DMS79 (cell line): ENCODE measurements around the gene PCDH8.

ENCODE experiments used
- DNase-seq: peaks from one replicate; lab custom pipeline; 2025; lab: John Stamatoyannopoulos, UW

PCDH8 gene

GRCh38 chr13:52848455-52849195 lies at the start of gene PCDH8:
Gene PCDH8, minus strand, starts transcription at chr13:52848640. Its CDS starts 204 bp downstream, at chr13:52848436.
- DNase-seq = peak; percentile 65

- DNase-seq = no peak
Observed at GRCh38 chr13:52896827-52897659, 48.6 kb upstream of the PCDH8 start.

- no peak for DNase-seq
Observed at GRCh38 chr13:52894413-52894812, 46.0 kb upstream of the PCDH8 start.

GRCh38 chr13:52892925-52893324 lies 44.5 kb upstream of the PCDH8 start:
- no peak for DNase-seq

- DNase-seq = no peak
Observed at GRCh38 chr13:52891706-52892105, 43.3 kb upstream of the PCDH8 start.

- no peak for DNase-seq
Observed at GRCh38 chr13:52887165-52887564, 38.7 kb upstream of the PCDH8 start.

DNA sequence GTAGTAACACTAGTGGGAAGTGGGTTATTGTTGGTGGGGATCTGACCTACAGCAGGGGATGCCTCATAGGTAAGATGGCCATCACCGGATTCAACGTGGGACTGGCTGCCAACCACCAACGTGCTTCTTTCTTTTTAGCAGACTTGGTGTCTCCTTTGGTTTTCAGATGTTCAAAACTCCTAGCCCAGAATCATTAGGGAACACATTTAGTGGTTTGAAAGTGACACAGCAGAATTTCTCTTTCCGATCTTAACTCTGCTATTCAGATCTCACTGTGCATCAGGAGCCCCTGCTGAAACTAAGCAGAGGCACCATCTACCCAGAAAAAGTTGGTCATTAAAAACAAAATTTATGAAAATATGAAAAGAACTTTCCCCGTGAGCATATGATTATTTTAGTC lies 36.7 kb upstream of the PCDH8 start:
- no peak for DNase-seq

DNA sequence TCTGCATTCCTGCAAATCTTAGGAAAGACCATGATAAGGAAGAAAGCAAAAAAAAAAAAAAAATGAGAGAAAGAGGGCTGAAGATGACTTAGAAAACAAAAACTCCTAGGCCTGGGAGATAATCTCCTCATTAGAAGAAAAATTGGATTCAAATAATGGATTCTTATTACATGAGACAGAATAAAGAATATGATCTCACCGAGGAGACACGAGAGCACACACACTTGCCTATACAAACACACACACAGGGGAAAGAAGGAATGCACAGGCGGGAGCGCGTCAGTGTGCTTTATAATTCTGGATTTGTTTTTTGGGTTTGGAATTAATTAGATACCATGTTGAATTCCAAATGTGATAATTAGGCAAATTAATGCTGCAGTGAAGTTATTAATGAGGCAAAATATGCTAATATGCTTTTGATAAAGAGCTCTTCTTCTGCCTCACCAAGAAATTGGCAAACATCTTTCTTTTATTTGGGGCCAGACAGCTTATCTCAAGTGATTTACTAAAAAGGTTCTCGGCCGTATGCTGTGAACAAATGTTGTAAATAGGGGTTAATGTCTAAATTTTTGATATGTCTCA lies 36.1 kb upstream of the PCDH8 start:
- DNase-seq = no peak

DNA sequence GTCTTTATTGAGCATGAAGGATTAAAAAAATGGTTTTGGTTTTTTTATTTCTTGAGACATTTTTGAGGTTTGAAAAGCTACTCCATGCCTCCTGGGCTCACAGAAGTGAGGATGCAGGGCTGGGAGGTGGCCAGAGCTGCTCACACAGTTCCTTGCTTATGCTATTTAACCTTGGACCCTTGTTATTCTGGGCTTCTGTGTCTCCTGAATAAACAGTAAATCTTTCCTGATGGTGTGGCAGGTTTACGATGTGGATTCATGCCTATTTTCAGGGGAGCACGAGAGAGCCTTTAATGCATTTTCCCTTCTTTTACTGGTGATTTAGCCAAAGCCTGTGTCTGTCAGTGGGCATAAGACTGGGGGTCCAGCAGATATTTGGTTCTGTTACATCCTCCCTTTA lies 34.3 kb upstream of the PCDH8 start:
- no peak for DNase-seq

GRCh38 chr13:52879950-52880741 lies 31.7 kb upstream of the PCDH8 start:
- peak; percentile 20 for DNase-seq

DNA sequence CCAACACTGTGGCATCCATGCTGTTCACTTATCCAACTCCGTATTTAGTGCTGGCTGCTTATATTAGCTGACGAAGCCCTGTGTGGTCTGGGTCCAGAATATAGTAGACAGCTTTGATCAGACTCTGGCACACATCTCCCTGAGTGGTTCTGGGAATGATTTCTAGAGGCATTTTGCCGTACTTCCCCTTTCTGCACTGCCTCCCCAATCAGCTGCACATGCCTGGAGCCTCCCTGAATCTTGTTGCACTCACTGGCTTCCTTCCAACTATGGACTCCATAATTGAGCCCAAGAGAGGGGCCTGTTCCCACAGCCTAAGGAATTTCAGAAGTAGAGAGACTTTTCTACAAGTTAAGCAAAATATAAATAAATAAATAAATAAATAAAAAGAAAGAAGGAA lies 30.4 kb upstream of the PCDH8 start:
- no peak for DNase-seq

- DNase-seq = no peak
Observed at GRCh38 chr13:52870143-52870542, 21.7 kb upstream of the PCDH8 start.

DNA sequence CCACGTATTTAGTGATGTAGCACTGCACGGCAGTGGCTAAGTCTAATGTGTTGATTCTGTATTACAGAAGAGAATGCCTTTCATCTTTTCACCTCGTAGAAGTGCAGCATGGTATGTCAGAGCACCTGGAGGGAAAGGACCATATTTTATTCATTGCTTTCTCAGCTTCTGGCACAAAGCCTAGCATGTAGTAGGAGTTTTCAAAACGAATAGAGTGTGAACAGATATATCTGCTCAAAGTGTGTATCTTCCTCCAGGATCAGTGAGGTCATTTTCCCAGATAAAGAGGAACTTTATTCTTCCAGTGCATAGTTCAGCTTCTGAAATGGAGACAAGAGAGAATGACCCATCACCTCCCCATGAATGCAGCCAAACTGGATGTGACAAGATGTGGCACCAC lies 21.2 kb upstream of the PCDH8 start:
- DNase-seq = no peak

- DNase-seq = no peak
Observed at GRCh38 chr13:52869050-52869449, 20.6 kb upstream of the PCDH8 start.

DNA sequence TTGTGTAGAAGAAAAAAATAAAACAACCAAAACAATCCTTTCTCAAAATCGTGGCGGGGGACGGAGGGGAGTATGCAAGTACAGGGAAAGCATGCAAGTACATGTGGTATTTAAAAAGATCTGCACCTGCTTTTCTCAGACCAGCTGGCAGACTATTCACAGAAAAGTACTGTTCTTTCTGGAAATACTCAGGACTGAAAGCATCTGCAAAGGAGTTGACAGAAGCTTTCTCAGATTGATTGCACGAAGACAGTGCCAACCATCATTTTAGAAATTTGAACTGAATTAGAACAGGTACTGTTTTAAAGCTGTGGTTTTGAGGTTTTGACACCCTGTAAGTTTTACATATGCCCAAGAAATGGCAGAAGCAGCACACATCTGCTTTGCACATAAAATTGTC lies 19.8 kb upstream of the PCDH8 start:
- DNase-seq = no peak

GRCh38 chr13:52864941-52865340 lies 16.5 kb upstream of the PCDH8 start:
- no peak for DNase-seq

DNA sequence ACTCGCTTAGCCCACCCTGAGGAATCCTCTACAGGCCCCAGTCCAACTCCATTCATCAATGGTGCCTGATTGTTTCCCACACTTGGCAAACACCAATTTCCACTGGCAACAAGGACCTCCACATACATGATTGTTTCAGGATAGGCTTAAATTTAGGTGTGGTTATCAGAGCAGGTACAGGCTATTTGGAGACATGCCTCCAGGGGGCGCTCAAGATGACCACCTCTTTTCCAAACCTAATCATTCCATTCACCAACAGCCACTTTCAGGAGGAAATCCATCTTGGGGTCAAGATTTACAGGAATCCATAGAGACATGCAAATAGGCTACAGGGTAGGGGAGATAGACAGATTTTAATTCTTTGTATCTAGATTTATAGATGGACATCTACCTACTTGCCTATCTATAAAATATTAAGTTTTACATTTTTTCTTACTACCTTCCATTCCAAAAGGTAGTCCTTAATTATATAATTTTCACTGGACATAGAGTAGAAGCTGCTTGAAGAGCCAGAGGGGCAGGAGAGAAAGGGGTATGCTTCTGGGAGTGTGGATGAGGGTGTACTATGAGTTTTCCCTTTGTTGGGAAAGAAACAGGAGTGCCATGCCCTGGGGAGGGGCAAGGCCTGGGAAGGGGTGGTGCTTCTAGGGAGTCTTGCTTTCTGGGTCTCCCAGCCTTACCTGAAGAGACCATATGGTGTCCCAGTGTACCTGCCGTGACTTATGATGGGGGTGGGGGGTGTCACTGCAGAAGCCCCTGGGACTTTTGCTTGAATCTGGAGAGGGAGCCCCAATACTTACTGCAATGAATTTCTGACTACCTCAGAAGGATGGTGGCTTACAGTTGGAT lies 14.1 kb upstream of the PCDH8 start:
- DNase-seq = no peak

GRCh38 chr13:52852444-52852843 lies 4.0 kb upstream of the PCDH8 start:
- peak; percentile 46 for DNase-seq

GRCh38 chr13:52851137-52851962 lies 2.9 kb upstream of the PCDH8 start:
- no peak for DNase-seq

GRCh38 chr13:52850396-52851136 lies 2.1 kb upstream of the PCDH8 start:
- DNase-seq = no peak
